NCI-H1105 (cell line): ENCODE measurements around the gene CDC37L1.
A peak's percentile ranks its signal among the peaks of the same experiment; 100 is the strongest.

Experiments used
- DNase-seq: peaks from one replicate; lab custom pipeline; 2025; lab: John Stamatoyannopoulos, UW

CDC37L1 gene

DNA sequence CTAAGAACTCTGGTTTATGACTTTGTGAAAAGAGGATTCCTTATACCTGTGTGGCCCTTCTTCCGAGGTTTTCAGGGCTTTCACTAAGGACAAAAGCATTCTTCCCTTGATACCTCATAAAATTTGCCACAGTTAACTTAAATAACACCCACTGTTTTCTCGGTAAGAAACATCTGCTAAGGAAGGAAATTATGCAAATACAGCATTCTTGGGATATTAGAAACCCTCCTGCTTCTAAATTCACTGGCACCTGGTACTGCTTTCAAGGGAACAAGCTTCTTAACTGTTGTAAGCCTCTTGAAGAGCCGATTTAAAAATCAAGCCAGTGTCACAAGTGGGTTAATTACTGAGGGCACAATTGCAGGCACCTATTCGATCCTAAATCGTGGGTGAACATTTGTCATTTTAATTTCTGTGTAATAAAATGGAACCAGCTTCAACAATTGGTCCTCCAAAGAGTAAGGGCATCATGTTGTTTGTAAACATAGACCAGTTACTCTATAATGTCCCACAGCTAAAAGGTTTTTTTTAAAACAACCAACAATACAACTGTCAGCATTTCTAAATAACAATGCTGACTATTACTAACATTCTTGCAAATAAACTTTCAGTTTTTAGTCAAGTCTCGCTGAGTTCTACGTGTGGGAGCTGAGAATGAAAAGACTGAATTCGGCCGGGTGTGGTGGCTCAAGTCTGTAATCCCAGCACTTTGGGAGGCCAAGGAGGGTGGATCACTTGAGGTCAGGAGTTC lies 35.1 kb downstream of the CDC37L1 start:
- no peak for DNase-seq

DNA sequence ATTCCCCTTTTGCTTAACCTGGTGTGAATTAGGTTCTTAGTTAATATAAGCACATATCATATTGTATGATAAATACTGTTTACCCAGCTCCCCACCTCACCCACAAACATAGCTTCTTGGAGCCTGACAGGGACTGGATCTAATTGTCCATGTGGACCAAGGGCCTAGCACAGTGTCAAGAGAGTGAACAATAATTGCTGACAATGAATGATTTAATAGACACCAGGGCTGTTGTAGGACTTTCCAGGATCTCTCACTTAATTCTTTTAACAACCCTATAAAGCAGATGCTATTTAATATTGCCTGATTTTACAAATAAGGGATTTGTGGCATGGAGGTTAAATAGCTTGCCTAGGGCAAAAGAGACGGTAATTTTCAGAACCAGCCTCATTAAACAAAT lies 36.8 kb downstream of the CDC37L1 start:
- DNase-seq, result no peak

DNA sequence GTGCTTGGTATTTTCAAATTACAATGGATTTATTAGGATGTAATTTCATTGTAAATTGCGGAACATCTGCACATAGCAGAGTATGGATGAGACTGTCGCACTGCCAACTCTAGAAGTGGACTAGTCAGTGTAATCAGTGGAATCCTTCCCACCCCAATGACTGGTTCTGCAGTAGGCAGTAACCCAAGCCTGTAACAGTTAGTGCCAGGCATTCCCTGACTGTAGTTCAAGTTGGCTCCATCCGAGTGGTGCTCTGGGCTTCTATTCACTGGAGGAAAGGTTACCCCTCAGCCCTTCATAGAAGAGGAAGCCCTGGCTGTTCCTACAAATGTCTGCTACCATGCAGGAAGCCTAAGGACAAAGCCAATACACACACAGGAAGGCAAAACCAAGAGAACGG lies 38.4 kb downstream of the CDC37L1 start:
- DNase-seq, result no peak

DNA sequence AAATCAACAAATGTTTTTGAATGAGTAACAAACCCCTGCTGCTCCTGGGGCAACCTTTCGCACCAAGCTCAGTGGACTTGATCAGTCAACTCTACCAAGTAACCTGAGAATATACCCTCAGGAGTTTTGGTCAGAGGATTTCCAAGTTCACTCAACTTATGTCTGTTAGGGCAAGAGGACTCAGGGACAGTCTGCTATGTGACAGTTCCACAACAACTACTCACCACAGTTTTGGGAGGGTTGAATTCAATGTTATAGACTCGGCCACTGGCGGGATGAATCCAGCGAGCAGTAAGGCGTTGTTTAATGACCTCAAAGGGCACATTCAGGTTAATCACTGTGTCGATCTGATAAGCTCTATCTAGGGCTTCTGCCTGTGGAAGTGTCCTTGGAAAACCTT lies 39.5 kb downstream of the CDC37L1 start:
- DNase-seq, result no peak

DNA sequence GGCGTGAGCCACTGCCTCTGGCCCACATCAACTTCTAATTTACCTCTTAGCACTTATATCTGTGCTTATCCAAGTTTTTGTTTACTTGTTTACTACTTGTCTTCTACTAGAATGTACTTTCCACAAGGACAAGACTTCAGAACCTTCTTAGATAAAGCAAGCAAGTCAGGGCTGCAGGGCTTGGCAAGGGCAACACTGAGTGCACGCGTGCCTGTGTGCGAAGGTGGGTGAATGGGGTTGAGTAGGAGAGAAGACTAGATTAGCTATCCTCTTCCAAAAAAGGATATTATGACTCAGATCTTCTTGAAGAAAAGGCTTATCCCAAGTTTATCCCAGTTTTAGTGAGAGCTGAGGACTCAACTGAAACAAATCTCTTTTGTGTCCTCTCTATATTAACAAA lies 42.4 kb downstream of the CDC37L1 start:
- DNase-seq, result no peak

DNA sequence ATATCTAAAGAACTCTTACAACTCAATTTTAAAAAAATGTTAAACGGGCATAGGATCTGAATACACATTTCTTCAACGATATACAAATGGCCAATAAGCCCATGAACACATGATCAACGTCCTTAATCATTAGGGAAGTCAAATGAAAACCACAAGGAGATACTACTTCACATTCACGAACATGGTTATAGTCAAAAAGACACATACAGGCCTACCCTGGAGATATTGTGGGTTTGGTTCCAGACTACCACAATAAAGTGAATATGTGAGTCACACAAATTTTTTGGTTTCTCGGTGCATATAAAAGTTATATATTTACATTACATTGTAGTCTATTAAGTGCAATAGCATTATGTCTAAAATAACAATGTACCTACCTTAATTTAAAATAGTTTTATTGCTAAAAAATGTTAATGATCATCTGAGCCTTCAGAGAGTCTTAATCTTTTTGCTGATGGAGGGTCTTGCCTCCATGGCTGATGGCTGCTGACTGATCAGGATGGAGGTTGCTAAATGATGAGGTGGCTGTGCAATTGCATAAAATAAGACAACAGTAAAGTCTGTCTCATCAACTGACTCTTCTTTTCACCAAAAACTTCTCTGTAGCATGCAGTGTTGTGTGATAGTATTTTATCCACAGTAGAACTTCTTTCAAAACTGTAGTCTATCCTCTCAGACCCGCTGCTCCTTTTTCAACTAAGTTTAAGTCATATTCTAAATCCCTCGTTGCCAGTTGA lies 46.5 kb downstream of the CDC37L1 start:
- no peak for DNase-seq

DNA sequence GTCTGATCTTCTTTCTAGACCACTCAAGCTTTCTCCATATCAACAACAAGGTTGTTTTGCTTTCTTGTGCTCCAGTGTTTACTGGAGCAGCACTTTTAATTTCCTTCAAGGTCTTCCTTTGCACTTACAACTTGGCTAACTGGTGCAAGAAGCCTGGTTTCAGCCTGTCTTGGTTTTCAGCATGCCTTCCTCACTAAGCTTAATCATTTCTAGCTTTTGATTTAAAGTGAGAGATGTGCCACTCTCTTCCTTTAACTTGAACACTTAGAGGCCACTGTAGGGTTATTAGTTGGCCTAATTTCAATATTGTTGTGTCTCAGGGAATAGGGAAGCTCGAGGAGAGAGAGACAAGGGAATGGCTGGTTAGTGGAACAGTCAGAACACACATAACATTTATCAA lies 48.2 kb downstream of the CDC37L1 start:
- DNase-seq, result no peak

DNA sequence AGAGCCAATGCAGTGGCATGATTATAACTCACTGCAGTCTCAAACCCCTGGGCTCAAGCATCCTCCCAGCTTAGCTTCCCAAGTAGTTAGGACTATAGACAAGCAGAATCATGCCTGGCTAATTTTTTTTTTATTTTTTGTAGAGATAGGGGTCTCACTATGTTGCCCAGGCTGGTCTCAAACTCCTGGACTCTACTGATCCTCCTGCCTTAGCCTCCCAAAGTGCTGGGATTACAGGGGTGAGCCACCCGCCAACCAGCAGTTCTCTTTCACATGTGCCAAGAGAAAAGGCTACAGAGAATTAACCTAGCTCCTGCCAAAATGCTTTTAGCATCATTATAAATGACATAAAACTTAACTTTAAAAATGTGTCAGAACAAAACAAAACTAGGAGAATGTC lies 53.5 kb downstream of the CDC37L1 start:
- DNase-seq, result no peak

DNA sequence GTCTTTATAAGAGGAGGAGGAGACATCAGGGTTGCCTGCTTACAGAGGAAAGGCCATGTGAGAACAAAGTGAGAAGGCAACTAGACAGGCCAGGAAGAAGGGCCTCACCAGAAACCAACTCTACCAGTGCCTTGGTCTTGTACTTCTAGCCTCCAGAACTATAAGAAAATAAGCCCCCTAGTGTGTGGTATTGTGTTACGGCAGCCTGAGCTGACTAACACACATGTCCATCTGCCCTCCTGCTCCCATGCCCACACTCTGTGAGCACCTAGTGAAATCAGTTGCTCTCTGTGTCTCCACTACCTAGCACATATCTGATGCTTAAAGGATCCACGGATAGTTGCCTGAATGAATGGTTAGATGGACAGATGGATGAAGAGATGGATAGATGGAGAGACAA lies 54.8 kb downstream of the CDC37L1 start:
- DNase-seq, result no peak

DNA sequence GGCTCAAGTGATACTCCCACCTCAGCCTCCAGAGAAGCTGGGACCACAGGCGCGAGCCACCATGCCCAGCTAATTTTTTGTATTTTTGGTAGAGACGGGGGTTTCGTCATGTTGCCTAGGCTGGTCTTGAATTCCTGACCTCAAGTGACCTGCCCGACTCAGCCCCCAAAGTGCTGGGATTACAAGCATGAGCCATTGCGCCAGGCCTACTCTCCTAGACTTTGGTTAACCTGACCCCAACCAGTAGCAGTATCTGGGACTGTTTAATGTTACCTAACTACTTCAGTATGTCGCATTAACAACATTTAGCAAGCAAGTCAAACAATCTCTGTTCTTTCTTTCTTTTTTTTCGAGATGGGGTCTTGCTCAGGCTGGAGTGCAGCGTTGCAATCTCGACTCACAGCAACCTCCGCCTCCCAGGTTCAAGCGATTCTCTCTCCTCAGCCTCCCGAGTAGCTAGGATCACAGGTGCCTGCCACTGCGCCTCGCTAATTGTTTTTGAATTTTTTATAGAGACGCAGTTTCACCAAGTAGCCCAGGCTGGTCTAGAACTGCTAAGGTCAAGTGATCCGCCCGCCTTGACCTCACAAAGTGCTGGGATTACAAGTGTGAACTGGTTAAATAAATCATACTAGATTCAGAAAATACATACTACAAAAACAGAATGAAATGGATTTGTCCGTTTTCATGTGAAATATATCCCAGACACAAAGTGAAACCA lies 59.7 kb downstream of the CDC37L1 start:
- no peak for DNase-seq

DNA sequence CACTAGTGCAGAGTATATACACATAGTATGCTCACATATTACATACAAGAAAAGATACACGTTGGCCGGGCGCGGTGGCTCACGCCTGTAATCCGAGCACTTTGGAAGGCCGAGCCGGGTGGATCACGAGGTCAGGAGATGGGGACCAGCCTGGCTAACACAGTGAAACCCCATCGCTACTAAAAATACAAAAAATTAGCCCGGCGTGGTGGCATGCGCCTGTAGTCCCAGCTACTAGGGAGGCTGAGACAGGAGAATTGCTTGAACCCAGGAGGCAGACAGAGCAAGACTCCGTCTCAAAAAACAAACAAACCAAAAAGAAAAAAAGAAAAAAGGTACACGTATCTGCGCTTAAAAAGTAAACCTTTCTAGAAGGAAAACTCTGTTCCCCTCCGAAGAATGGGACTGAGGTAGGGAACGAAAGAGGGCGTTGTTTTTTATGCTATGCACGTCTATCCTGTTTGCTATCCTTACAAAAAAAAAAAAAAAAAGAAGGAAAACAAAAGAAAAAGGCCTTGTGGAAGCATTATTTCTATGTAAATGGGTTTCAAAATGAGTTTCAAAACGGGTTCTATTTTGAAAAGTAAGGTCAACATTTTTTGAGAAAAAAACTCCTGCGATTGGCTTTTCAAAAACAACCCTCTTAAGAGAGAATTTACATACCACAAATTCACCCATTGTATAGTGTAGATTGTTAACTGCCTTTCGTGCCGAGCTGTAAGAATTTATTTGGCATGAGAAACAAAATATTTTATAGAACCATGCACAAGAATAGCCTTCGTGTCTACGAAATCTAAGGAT lies 60.4 kb downstream of the CDC37L1 start:
- DNase-seq, result no peak

DNA sequence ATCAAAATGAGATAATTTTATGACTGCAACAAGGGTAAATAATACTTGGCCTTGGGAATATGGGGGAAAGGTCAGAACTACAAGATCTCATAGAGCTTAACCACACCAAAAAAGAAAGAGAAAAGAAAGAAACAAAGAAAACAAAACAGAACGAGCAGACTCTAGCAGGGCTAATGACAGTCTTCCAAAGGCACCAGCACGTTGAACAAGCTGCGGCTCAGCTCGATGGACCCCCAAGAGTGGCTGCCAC lies 60.9 kb downstream of the CDC37L1 start:
- no peak for DNase-seq

DNA sequence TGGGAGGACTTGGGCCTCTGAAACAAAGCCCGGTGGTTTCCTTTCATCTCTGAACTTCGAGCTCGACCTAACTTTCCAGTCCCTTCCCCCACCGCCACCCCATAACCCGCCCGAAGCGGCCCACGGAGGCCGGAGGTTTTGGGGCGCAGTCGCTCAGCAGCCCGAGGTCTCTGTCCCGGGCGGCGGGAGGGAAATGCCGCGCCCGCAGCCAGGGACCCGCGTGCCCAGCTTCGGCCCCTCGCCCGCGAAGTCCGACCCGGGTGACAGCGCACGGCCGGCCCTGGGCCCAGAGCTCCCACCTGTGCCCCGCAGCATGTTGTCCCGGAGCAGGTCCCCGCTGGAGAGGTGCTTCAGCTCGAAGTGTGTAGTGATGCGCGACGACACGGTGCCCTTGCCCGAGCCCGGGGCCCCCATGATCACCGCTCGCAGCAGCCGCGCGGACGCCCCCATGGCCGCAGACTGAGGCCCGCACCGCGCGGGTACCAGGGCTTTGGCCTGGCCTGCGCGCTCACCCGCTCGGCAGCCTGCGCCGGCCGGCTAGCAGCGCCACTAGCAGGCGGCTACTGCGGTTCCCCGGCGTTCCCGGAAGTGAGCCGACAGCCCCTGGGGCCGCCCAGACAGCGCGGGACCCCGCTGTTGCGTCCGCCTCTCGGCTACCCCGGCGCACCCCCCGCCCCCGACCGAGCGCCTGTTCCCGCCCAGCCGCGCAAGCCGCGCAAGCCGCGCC lies 61.4 kb downstream of the CDC37L1 start, which contains the start of gene AK3:
TSS of gene AK3 (minus strand) at position 565 of the 727 bp plus-strand sequence. CDS start at position 450, 115 bp downstream.
- DNase-seq, result peak; percentile 31

DNA sequence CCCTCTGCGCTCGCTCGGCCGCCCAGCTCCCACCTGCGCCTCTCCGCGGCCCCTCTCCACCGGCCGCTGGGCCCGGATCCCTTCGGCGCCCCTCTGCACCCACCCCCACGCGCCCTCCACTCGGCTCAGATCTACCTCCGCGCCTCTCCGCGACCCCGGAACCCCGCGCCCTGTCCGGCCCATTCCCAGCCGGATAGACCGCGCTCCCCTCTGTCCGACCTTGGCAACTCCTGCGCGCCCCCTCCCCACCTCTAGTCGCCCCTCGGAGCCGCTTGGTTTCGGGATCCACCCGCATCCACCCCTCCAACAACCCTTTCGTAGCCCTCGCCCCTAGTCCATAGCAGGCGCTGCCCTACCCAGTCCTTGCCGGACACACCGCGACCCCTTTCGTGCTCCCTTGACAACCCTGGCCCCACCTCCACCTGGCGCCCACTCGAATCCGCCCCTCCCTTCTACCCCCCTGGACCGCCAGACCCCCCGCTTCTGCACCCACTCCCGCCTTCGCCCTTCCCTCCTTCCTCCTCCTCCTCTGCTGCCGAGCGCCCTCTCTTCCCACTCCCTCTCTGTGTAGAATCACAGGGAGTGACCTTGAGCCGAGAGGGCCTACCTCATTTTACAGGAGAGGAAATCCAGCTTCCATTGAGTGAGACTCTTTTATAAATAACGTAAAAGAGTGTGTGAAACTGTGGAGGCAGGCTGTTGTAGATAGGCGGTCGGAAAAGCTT lies 62.2 kb downstream of the CDC37L1 start:
- DNase-seq, result no peak

DNA sequence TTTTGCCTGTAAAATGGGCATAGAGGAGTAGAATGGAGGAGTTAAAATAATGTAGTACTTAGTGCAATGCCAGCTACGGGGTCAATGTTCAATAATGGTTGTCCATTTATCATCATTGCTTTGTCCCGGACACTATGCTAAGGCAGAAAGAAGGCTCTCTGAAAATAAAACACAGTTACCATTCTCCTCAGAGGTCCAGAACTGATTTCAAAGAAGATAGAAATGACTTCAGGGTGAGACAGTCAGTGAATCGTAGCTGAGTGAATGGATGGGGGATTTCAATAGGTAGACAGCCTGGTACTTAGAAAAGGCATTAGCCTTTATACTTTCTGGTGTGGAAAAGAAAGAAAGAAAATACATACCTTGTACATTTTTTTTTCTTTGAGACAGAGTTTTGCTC lies 62.9 kb downstream of the CDC37L1 start:
- no peak for DNase-seq

DNA sequence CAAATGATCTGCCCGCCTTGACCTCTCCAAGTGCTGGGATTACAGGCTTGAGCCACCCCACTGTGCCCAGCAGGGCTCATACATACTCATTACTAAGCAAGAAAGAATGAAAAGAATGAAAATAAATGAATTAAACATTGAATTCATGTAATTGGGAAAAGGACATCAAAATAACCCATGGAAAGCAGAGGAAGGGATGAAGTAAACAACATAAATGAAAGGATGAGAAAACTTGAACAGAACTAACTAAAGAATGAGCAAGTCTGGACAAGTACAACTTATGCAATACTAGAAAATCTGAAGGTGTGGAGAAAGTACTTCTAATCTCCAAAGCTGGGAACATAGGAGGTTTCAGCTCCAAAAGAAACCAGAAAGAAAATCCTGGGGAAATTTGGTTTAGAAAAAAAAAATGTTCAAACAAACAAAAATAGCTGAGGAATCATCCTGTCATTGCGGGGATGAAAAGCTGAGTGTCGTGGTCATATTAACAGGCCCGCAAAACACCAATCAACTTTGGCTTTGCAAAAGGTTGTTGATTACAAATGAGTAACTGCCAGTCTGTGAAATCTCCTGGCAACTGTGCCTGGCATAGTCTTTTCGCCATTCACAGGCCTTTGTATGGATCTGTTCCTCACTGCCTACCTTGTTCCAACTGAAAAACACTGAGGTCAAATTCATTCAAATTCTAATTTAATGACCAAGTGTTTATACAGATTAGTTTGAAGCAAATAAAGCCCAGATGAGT lies 63.9 kb downstream of the CDC37L1 start:
- no peak for DNase-seq

DNA sequence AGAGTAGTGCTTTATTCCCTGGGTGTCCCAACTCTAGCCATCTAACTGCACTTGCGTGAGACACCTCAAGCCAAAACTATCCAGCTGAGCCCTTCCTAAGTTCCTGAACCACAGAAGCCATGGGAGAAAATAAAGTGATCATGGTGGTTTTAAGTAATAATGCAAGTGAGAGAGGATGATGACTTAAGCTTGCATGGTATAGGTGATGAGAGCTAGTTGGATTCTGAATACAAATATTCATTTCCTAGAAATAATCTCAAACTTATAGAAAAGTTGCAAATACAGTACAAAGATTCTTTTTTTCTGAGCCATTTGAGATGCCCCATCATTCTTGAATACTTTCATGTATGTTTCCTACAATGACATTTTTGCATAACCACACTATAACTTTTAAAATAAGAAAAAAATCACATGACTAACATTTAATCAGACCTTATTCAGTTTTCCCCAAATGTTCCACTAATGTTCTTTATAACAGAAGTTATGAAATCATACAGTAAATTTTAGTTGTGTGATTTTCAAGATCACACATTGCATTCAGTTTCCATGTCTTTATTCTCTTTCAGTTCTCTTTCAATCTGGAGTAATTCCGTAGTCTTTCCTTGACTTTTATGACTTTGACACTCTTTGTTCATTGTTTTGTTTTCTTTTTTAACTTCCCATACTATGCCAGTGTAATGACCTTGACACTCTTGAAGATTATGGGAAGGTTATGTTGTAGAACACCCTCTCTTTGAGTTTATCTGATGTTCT lies 67.1 kb downstream of the CDC37L1 start:
- no peak for DNase-seq

DNA sequence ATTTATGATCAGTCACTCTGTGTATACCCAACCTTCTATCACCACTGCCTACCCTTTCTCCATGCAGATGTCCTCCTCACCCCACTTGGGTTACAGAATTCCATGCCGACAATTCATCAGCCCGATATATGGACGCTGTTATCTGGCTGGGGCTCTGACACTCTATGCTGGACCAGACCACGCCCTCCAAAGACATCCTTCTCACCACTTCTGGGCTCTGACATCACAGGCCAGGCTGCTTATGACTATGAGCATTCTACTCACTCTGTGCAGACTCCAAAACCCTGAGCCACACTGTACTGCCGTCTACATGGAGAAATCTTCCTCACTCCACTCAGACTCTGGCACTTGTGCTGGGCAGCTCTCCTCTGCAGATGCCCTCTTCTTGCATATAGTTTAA lies 69.2 kb downstream of the CDC37L1 start:
- DNase-seq, result no peak

DNA sequence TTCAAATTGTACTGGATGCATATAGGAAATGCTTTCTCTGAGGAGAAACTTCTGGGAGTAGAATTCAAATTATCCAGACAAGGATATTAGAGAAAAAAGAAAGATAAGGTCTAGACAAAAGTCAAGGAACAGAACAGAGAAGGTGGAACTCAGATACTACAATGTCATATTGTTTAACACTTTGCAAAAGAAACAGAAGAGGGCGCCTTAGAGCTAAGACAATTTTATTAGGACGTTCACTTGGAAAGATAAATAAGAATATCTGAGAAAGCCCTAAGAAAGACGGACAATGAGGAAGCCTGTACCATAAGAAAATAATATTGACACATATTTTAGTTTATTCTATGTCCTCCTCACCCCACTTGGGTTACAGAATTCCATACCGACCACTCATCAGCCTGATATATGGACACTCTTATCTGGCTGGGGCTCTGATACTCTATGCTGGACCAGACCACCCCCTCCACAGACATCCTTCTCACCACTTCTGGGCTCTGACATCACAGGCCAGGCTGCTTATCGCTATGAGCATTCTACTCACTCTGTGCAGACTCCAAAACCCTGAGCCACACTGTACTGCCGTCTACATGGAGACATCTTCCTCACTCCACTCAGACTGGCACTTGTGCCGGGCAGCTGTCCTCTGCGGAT lies 70.8 kb downstream of the CDC37L1 start:
- DNase-seq, result peak; percentile 5
